Hematopoietic multipotent progenitor cell (in vitro differentiated cells): ENCODE results near the gene LRRC53. TPM values are rescaled to one million over a fixed set of nuclear protein-coding genes. Genes with fewer than 3 reads are reported as not detected.

Experiments
- DNase-seq, 3 donors: peaks; one replicate each; pipeline ENCODE4 v3.0.0-alpha.2; 2011 to 2015; ENCODE audit warnings: low read depth in 2 of 3, low spot score in 2 of 3
- total RNA-seq: library from RNA; depleted of rRNA; stranded (reverse); fragments of >200 nt; gene quantifications from one replicate; pipeline ENCODE4 v1.2.3, GENCODE V29; 2012

The LRRC53 gene
- total RNA-seq, 1 donor: not detected

DNA sequence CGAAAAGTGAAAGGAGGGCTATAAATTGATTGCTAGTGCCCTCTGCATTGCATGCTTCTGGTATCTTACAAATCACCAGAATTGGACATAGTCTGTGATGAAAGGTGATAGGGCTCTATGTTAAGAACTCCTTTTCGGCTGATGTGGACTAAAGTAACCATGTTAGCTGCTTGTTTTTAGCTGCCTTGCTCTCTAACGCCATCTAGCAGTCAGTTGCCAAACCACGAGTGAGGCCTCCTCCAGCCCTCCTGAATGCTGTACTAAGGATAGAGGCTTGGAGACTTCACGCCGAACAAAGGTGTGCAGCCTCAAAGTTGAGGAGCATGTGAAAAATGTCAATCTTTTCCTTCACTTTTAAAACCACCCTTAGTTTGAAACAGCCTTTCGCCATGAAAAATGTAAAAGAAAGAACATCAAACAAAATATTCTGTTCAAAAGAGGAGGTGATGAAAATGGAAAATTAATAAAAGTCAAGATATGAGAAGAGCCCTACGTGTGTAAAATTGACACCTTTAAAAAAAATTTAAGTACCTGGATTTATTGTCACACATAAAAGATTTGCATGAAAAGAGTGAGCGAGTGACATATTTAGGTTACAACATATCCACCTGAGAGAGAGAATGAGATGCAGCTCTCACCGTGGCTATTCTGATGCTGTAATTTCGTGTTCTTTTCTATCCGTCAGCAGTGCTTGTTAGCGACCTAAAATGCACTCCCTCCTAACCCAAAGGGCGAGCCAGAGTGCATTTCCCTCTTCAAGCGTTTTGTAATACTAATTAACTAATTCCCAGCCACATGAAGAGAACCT is 8.1 kb downstream of the LRRC53 start:
- DNase-seq: peak in 2 of 3 donors; percentile 21 to 60

DNA sequence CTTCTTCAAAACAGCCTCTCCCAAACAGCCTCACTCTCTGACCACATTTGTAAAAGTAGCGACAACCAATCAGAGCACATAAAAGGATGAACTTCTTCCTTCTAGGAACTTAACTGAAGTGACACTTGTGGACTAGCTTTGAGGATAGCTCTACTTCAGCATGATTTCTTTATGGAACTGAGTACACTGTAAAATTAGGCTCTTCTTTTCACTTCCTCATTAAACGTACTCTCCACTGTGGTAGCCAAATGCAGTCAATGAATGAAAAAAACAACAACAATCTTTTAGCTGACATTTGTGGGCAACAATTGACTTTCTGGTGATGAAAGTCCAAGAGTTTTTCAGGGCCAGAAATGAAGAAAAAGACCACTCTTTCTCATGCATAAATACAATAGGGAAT is 9.6 kb downstream of the LRRC53 start:
- no peak for DNase-seq

DNA sequence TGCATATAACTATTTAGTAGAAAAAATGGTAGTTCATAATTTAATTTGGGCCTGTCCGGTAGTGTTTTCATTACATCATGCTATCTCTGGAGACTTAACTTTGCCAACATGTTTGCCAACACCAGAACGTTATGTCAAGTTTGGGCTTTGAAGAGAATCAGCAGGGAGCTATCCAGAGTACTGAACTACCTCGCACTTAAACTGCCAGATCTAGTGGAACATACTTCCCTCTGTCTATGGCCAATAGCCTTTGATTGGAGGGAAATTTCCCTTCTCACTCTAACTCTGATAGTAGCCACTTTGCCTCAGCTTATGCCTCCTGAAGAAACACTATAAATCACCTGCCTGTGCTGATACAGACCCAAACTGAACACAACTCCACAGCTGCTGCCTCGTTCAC is 10.0 kb downstream of the LRRC53 start:
- peak in 2 of 3 donors; percentile 18 to 53 for DNase-seq

DNA sequence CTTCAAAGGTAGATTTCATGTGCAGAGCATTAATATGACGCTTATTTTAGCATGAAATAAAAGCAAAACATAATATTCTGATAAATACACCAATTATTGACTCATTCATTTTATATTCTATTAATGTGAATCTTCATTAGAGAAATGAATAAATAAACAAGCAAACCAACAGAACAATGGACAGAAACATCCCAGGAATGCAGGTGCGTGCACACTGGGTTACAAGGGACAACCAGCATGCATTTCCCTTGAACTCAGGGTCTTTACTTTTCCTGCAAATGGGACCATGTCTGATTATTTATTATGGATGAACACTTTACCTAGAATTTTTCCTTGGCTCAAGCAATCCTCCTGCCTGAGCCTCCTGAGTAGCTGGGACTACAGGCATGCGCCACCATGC is 13.5 kb downstream of the LRRC53 start:
- DNase-seq: no peak

DNA sequence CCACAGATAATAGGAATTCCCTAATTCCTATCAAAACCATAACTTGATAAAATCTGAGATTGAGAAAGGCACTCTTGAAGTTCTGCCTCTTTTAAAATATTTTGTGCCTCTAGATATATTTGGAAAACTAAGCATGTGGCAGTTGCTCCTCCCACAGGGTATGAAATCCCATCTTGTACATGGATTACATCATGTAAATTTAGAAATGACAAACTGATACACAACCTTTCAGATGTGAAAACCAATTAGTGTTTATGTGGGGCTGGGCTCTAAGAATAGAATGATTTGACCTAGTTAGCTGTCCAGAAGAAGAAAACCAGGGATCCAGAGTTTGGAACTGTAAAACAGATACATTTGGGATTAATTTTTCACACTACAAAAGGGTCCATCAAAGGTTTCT is 15.7 kb downstream of the LRRC53 start:
- no peak for DNase-seq

DNA sequence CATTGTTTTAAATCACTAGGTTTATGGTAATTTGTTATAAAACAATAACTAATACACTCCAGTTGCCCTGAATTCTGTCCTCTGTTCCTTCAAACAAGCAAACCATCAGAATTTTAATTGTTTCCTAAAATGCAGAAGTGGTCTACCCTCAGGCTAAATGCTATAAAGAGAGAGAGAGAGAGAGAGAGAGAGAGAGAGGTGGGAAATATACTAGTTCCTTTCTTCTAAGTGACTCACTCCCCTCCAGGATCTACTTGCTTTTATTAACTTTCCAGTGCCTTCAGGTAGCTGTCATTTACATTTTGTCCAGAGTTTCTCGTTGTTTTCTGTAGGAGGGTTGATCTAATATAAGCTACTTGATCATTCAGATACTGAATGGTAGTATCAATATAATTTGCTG is 26.4 kb downstream of the LRRC53 start:
- peak in 1 of 3 donors; percentile 40 for DNase-seq

DNA sequence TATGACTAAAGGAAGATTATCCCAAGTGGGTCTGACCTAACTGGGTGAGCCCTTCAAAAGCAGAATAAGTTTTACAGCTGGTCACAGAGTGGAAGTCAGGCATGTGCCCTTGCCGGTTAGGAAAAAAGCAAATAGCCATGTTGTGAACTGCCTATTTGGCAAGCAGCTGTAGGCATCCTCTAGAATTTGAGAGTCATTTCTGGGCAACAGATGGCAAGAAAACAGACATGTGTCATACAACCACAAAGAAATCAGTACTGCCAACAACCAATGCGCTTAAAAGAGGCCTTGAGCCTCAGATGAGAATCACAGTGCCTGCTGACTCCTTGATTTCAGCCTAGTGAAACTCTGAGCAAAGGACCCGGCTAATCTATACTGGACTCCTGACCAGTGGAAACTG is 26.8 kb downstream of the LRRC53 start:
- no peak for DNase-seq

DNA sequence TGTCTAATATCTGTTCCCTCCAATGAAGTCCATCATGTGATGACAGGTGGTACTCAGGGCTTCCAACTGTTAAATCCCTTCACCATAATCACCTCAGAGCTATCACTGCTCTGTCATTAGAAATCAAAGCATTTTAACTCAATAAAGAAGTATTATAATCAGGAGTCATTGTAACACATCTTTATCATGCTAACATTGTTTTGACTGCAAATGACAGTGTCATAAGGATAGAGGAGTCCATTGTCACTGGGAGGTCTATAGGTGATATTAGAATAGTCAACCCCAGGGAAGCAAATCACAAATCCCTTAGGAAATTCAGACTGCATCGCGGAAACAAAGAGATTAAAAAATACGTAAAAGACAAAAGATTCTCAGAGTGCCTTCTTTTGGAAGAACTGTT is 30.8 kb downstream of the LRRC53 start:
- no peak for DNase-seq

DNA sequence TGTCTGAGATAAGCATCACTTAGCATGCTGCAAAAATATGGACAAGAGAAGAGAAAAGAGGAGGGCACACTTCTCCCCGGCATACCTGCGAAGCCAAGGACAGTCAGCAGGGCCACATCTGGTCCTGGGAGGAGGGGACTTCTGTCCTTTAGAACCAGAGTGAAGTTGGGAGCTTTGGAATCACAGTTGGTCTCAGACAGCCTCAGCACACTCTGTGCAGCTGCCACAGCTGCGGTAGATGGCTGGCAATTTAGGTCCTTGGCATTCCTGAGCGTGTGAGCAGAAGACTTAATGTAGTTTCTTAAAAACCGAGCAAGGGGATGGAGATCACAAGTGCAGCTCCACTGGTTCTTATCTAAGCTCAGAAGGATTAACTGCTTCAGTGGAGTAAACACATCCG is 32.3 kb downstream of the LRRC53 start:
- DNase-seq: no peak

DNA sequence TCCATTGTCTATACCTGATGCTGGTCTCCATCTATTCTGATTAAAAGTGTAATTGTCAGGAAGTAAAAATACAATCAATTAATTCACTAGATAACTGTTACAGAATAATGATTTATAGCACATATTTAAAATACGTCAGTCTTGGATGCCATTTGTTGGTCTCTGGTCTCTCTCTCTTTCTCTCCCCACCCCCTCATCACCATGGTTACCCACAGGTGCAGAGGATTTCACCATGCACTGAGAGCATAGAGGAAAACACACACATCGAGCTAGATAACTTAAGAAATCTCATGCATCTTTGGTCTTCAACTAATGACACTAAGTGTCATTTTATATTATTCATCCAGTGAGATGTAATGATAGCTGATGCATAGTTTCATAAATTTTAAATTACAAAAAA is 33.4 kb downstream of the LRRC53 start:
- DNase-seq: no peak

DNA sequence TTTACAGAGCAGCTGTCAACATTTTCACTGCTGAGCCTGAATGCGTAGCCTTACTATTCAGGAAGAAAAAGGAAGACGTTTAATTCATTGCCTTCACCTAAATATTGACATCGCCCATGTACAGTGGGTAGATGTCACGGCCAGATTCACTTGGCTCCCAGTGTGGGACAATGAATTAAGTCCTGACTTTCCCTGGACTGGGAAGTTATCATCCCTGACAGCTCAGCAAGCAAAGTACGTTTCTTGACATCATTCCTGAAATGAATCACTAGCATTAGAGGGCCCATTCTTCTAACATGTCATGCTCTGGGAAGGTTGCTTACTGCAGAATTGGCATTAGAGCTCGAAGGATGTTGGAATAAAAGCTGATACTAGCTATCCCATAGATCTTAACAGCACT is 37.8 kb downstream of the LRRC53 start:
- no peak for DNase-seq

DNA sequence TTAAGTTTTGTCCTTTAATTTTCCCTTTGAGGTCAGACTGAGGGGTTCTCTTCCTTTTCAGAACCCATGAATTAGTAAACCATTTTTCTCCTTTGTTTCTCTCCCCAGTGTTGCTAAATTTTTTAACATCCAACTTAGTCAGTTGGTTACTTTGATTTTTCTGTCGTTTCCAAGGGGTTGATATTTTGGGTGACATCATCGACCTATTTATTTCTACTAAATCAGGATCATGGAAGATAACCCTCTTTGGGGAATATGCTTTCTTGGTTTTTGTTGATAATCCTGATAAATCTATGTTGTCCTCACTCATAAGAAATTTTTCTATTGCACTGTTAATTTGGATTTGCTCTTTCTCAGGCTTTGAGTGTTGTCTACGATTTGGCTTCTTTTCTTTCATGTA is 40.9 kb downstream of the LRRC53 start:
- no peak for DNase-seq

DNA sequence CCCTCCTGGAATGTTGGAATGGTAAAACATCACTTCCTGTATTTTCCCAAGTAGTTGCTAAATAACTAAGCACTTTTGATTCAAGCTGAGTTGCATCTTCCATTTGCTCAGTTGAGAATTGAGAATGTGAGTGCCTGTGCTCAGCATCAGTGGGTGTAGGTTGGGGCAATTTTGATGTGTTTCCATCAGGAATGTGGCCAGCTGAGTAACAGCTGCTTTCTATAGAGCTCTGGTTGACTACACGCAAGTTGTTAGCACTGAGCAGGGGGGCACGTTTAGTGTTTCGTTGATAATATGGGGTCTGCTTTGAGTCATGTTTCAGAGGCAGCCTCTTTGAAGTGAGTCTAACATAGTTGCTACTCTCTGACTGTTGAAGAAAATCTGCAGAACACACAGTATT is 41.5 kb downstream of the LRRC53 start:
- DNase-seq: no peak

DNA sequence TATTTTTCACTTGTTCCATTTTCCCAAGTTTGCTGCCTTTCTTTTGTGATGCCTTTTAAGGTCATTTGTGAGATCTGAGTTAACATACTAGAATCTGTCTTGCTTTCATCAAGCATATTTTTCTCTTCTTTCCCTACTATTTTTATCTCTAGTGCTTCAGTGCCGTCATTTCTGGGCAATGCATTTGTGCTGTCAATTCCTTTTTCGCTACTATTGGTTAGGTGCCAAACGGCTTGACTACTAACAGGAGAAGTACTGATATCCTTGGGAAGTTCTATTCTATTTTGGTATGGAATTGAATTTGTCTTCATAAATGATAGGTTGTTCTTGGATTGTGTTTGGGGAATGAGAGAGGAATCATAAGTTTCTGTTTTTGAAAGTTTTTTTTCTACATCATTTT is 42.2 kb downstream of the LRRC53 start:
- no peak for DNase-seq

DNA sequence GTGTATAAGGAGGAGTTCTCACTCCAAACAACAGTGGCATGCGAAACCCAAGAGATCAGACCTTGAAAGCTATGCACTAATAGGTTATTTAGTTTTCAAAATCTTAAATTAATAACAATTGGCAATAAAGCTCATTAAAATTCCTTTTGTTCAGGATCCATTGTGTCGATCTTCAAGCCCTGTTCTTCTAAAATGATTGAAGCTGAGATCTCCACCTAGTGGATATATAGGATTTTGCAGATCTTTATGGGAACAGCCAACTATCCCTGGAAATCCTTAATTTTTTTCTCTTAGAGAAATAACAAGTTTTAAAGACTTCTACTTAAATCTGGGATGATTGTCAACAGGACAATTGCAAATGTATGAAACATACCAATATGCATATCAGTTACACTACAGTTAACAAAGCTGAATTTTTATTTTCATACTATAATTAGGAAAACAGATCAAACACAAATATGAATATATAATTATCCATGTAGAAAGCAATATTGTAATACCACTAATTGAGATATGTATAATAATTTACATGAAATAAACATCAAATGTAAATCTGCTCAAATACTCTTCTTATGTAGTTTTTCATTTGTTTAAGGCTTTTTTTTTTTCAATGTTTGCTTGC is 43.3 kb downstream of the LRRC53 start:
- DNase-seq: peak in 1 of 3 donors; percentile 48

DNA sequence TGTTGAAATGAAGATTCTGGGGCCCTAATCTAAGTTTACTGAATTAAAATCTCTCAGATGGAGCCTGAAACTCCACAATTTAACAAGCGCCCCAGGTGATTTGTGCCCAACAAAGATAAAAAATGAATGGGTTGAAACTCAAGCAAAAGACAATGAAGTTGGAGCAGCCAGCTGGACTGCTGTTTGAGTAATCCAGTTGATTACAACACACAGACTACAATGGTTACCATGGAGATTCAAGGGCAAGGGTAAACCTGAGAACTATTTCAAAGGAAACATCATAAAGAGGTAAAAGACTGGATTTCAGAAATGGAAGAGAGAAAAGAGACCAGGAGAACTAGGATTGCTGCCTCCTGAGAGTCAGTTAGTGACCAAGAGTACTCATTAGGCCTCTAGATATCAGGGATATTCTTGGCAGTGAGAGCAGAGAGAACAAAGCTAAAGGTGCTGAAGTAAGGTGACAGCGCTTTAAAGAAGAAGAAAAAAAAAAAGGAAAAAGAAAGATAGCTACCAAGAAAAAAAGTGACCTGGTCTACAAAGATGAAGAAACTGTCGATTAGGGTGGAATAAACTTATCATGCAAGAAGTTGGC is 44.5 kb downstream of the LRRC53 start:
- DNase-seq: no peak

DNA sequence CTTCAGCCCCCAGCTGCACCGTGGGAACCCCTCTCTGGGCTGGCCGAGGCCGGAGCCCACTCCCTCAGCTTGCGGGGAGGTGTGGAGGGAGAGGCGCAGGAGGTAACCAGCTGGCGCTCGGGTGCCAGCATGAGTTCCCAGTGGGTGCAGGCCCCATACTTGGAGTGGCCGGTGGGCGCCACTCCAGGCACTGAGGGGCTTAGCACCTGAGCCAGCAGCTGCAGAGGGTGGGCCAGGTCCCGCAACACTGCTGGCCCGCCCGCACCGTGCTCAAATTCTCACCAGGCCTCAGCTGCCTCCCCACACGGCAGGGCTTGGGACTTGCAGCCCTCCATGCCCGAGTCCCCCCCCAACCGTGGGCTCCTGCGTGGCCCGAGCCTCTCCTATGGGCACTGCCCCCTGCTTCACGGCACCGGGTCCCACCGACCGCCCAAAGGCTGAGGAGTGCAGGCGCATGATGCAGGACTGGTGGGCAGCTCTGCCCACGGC is 47.2 kb downstream of the LRRC53 start:
- no peak for DNase-seq

DNA sequence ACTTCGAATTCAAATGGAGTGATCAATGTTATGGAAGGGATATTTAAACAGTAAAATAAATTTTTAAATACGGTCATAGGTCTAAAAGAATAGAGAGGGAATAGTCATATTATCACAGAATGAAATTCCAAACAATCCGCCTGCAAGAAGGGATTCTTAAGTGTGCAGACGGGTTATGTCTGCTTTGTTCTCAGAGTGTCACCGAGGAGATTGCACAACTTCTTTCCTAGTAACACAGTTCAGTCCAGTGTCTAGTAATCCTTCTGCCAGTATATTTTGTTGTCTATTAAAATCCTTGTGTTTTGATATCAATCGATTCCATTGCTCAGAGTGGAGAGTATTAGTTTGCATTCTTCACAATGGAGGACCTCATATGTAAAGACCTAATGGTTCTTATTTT is 48.4 kb downstream of the LRRC53 start:
- DNase-seq: no peak

DNA sequence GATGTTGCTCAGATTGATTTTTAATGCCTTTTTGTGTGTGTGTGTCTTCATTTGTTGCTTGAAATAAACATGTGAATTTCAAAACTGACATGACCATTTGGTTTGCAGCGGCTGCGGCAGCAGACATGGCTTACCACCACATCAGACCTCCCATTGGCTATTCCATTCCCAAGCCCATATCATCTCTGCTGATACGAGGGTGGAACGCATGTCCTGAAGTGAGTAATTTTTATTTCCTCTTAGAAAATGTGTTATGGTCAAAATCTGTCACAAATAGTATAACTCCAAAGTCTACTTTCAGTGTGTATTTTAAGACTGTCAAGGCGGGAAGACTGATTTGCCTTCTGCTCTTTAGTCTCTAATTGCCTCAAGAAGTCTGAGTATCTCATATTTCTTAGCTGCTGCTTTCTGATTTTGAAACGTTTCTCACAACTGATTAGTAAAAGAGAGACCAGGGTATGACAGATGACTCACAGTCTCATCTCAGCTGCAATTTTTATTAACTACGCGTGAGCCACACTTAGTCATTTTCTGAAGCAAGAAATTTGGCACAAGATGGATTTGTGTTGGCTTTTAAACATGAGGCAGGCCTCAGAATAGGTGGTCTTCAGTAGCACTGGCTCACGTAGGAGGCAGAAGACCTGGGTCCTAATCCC is 49.0 kb downstream of the LRRC53 start:
- no peak for DNase-seq

DNA sequence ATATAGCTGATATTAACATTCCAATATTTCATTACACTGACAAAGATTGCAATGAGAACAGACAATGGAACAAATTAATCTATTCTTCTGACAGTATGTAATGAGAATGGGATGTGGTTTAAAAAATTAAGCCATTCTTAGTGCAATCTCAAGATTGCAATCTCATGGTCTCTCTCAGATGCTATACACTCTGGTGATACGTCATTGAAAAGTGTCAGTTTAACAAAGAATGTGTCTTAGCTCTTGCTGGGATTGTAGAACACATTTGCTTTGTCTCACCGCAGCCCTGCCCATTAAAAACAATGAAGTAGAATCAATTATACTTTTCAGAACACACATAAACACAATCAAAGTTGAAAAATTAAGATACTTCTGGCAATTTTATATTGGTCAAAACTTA is 55.2 kb downstream of the LRRC53 start:
- no peak for DNase-seq

DNA sequence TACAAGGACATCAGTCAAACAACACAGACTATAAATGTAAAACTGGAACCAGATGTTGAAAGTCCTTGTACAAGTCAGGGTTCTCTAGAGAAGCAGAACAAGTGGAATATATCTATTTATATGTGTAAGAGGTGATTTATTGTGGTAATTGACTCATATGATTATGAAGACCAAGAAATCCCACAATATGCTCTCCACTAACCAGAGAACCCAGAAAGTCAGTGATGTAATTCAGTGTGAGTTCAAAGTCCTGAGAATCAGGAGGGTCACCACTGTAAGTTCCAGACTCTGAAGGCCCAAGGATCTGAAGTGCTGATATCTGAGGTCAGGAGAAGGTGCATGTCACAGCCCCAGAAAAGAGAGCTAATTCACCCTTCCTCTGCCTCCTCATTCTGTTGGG is 57.0 kb downstream of the LRRC53 start:
- no peak for DNase-seq
